H9 (cell line): ENCODE measurements around the gene MYOD1. TPM values are rescaled to one million over a fixed set of nuclear protein-coding genes. Genes with fewer than 3 reads are reported as not detected.

Experiments used
- DNase-seq: peaks from one replicate; pipeline ENCODE4 v3.0.0-alpha.2; 2017
- H2AFZ ChIP-seq: one replicate; pipeline ENCODE4 v1.6.1; 2013; ENCODE audit warnings: mild to moderate bottlenecking, low read length, control low read depth, moderate library complexity
- H2AK5ac ChIP-seq: 2 replicates; pipeline ENCODE4 v1.6.1; 2013; ENCODE audit warnings: low read length, control low read depth, mixed read lengths; ENCODE audit not compliant: insufficient read length
- H2BK120ac ChIP-seq: one replicate; pipeline ENCODE4 v1.6.1; 2013; ENCODE audit warnings: low read depth, mild to moderate bottlenecking, low read length, control low read depth, inconsistent platforms; ENCODE audit not compliant: poor library complexity, severe bottlenecking
- H2BK12ac ChIP-seq: 2 replicates; pipeline ENCODE4 v1.6.1; 2013; ENCODE audit warnings: low read length, control low read depth, mixed read lengths, low read depth; ENCODE audit not compliant: insufficient read length
- H2BK15ac ChIP-seq: 2 replicates; pipeline ENCODE4 v1.6.1; 2013; ENCODE audit warnings: low read depth, low read length, control low read depth
- H2BK20ac ChIP-seq: one replicate; pipeline ENCODE4 v1.6.1; 2013; ENCODE audit warnings: low read depth, mild to moderate bottlenecking, low read length, control low read depth, inconsistent platforms; ENCODE audit not compliant: poor library complexity, severe bottlenecking
- H2BK5ac ChIP-seq: 2 replicates; pipeline ENCODE4 v1.6.1; 2013; ENCODE audit warnings: low read length, control low read depth, mixed read lengths; ENCODE audit not compliant: insufficient read length
- H3K14ac ChIP-seq: 2 replicates; pipeline ENCODE4 v1.6.1; 2013; ENCODE audit warnings: low read length, control low read depth; ENCODE audit not compliant: insufficient read depth
- H3K18ac ChIP-seq: 2 replicates; pipeline ENCODE4 v1.6.1; 2013; ENCODE audit warnings: low read depth, mild to moderate bottlenecking, mixed read lengths, low read length, control low read depth; ENCODE audit not compliant: insufficient read length
- H3K23ac ChIP-seq: 2 replicates; pipeline ENCODE4 v1.6.1; 2013; ENCODE audit warnings: low read length, control low read depth, mixed read lengths, low read depth; ENCODE audit not compliant: insufficient read length
- H3K23me2 ChIP-seq: 2 replicates; pipeline ENCODE4 v1.6.1; 2013; ENCODE audit warnings: low read depth, mild to moderate bottlenecking, mixed read lengths, low read length, control low read depth; ENCODE audit not compliant: insufficient read length, poor library complexity, severe bottlenecking
- H3K27ac ChIP-seq: 2 replicates; pipeline ENCODE4 v1.5.1; 2013; ENCODE audit warnings: low read length, control low read depth, mixed read lengths, low read depth; ENCODE audit not compliant: insufficient read length
- H3K27me3 ChIP-seq: 2 replicates; pipeline ENCODE4 v1.6.1; 2013; ENCODE audit warnings: low read length, control low read depth, inconsistent platforms; ENCODE audit not compliant: insufficient read depth
- H3K4ac ChIP-seq: 2 replicates; pipeline ENCODE4 v1.6.1; 2013; ENCODE audit warnings: low read depth, mild to moderate bottlenecking, control low read depth, inconsistent platforms, low read length, moderate library complexity
- H3K4me1 ChIP-seq: 2 replicates; pipeline ENCODE4 v1.6.1; 2013; ENCODE audit warnings: low read length, control low read depth, inconsistent platforms; ENCODE audit not compliant: insufficient read depth
- H3K4me2 ChIP-seq: 2 replicates; pipeline ENCODE4 v1.6.1; 2013; ENCODE audit warnings: low read length, control low read depth, mixed read lengths; ENCODE audit not compliant: insufficient read length, insufficient read depth
- H3K56ac ChIP-seq: 2 replicates; pipeline ENCODE4 v1.6.1; 2013; ENCODE audit warnings: low read depth, mild to moderate bottlenecking, mixed read lengths, low read length, control low read depth; ENCODE audit not compliant: insufficient read length
- H3K79me1 ChIP-seq: 2 replicates; pipeline ENCODE4 v1.6.1; 2013; ENCODE audit warnings: low read depth, mild to moderate bottlenecking, moderate library complexity, low read length, control low read depth, inconsistent platforms; ENCODE audit not compliant: insufficient read depth, poor library complexity, severe bottlenecking
- H3K79me2 ChIP-seq: 2 replicates; pipeline ENCODE4 v1.6.1; 2013; ENCODE audit warnings: low read length, control low read depth, inconsistent platforms; ENCODE audit not compliant: insufficient read depth
- H3K9ac ChIP-seq: 2 replicates; pipeline ENCODE4 v1.6.1; 2013; ENCODE audit warnings: low read length, control low read depth, mixed read lengths; ENCODE audit not compliant: insufficient read length; ENCODE audit errors: extremely low read depth
- H3K9me3 ChIP-seq: one replicate; pipeline ENCODE4 v1.6.1; 2013; ENCODE audit warnings: low read depth, low read length, inconsistent platforms; ENCODE audit not compliant: control insufficient read depth
- H3T11ph ChIP-seq: one replicate; pipeline ENCODE4 v1.6.1; 2013; ENCODE audit warnings: mild to moderate bottlenecking, low read length, control low read depth, inconsistent platforms
- H4K20me1 ChIP-seq: one replicate; pipeline ENCODE4 v1.6.1; 2013; ENCODE audit not compliant: control insufficient read depth, insufficient read length, insufficient read depth
- H4K5ac ChIP-seq: 2 replicates; pipeline ENCODE4 v1.6.1; 2013; ENCODE audit warnings: low read depth, mild to moderate bottlenecking, mixed read lengths, low read length, control low read depth; ENCODE audit not compliant: insufficient read length
- H4K8ac ChIP-seq: replicated peaks from 2 replicates; pipeline ENCODE4 v1.6.1; 2013; ENCODE audit warnings: low read length, control low read depth, mixed read lengths, low read depth; ENCODE audit not compliant: insufficient read length
- H4K91ac ChIP-seq: 2 replicates; pipeline ENCODE4 v1.6.1; 2013; ENCODE audit warnings: low read depth, mild to moderate bottlenecking, moderate library complexity, mixed read lengths, low read length, control low read depth; ENCODE audit not compliant: insufficient read length
- H3K27ac Mint-ChIP-seq, 3 experiments: 2 replicates in 2 of 3; 3 replicates in 1 of 3; pipeline ENCODE4 v1.8.0; 2020 to 2021; ENCODE audit warnings: mixed read lengths in 3 of 3, mild to moderate bottlenecking in 1 of 3, moderate library complexity in 1 of 3
- H3K27me3 Mint-ChIP-seq: 2 replicates; pipeline ENCODE4 v1.8.0; 2021; ENCODE audit warnings: low read depth, mild to moderate bottlenecking, moderate library complexity, mixed read lengths
- H3K36me3 Mint-ChIP-seq, 3 experiments: 2 replicates in 2 of 3; 3 replicates in 1 of 3; pipeline ENCODE4 v1.8.0; 2020 to 2021; ENCODE audit warnings: low read depth in 3 of 3, mixed read lengths in 3 of 3; ENCODE audit not compliant: insufficient read depth in 1 of 3
- H3K4me1 Mint-ChIP-seq, 2 experiments: 2 replicates each; pipeline ENCODE4 v1.8.0; 2020; ENCODE audit warnings: mixed read lengths in 2 of 2
- H3K4me3 Mint-ChIP-seq, 2 experiments: 2 replicates in 1 of 2; 3 replicates in 1 of 2; pipeline ENCODE4 v1.8.0; 2020 to 2021; ENCODE audit warnings: mild to moderate bottlenecking in 2 of 2, mixed read lengths in 2 of 2, moderate library complexity in 1 of 2
- H3K9me3 Mint-ChIP-seq, 2 experiments: 2 replicates in 1 of 2; 3 replicates in 1 of 2; pipeline ENCODE4 v1.8.0; 2020; ENCODE audit warnings: mild to moderate bottlenecking in 2 of 2, mixed read lengths in 2 of 2, moderate library complexity in 1 of 2
- CTCF ChIP-seq: fragments of 200-600 bp; sonication (generic); conservative IDR thresholded peaks from 3 replicates; pipeline ENCODE4 v1.8.0; 2021; ENCODE audit warnings: antibody characterized with exemption, mild to moderate bottlenecking
- WGBS: extraction: QIAGEN DNeasy Blood & Tissue Kit; methylation state at CpG from one replicate; pipeline ENCODE4 v1.1.7; 2013; ENCODE audit warnings: missing lambda C conversion rate, low lambda C conversion rate, mixed read lengths; ENCODE audit not compliant: insufficient read length; ENCODE audit errors: extremely low coverage; 5-methylcytosine and 5-hydroxymethylcytosine counted together
- total RNA-seq: library from RNA; stranded (reverse); gene quantifications from 2 replicates; pipeline ENCODE4 v1.2.1, GENCODE V29; 2021

The MYOD1 gene
- total RNA-seq, 1 experiment from 2014 or later = not detected

GRCh38 chr11:17738151-17738973, 19.0 kb downstream of the MYOD1 start:
- no peak overlapping the region for H3T11ph ChIP-seq
- no CpG with 5 or more reads among the region's 10 CpGs for WGBS
- peaks cover 2 to 7% of the 10 kb centered on the region in 2 experiments; a peak in 4 of 5 replicates for H3K9me3 Mint-ChIP-seq
- no peak overlapping the region for H2BK12ac ChIP-seq
- H3K9me3 ChIP-seq = no peaks in the 10 kb centered on the region
- H3K27ac Mint-ChIP-seq = no peak overlapping the region
- H3K4me3 Mint-ChIP-seq = no peak overlapping the region
- H3K4ac ChIP-seq = no peak overlapping the region
- no peak overlapping the region for H3K9ac ChIP-seq
- TF ChIP-seq CTCF = no peak
- peaks cover 29% of the 10 kb centered on the region for H3K27me3 ChIP-seq
- no peaks in the 10 kb centered on the region for H3K79me1 ChIP-seq
- no peak overlapping the region for H2BK15ac ChIP-seq
- no peak overlapping the region for H3K18ac ChIP-seq
- no peak overlapping the region for H2BK20ac ChIP-seq
- no peak overlapping the region for H2AK5ac ChIP-seq
- H3K27ac ChIP-seq = no peak overlapping the region
- H3K14ac ChIP-seq = no peak overlapping the region; the same call in 1 of the 2 replicates
- H3K36me3 Mint-ChIP-seq = peaks cover 0 to 2% (median 0%) of the 10 kb centered on the region in 3 experiments; a peak in 1 of 7 replicates
- no peak overlapping the region for H4K5ac ChIP-seq
- no peak overlapping the region for H2BK120ac ChIP-seq
- H3K56ac ChIP-seq = no peak overlapping the region
- H3K23me2 ChIP-seq = peaks cover 5% of the 10 kb centered on the region
- peaks cover 24% of the 10 kb centered on the region for H3K27me3 Mint-ChIP-seq
- H3K4me2 ChIP-seq = no peak overlapping the region
- H2AFZ ChIP-seq = no peak overlapping the region
- no peak overlapping the region for H3K23ac ChIP-seq
- DNase-seq = no peak
- H4K20me1 ChIP-seq = no peaks in the 10 kb centered on the region
- H3K4me1 Mint-ChIP-seq = peaks cover 2 to 20% of the 10 kb centered on the region in 2 experiments; a peak in 3 of 4 replicates
- no peak overlapping the region for H4K91ac ChIP-seq
- no peaks in the 10 kb centered on the region for H3K4me1 ChIP-seq
- no peaks in the 10 kb centered on the region for H3K79me2 ChIP-seq
- H2BK5ac ChIP-seq = no peak overlapping the region
- H4K8ac ChIP-seq = no peak overlapping the region
